Smooth muscle cell of the brain vasculature (primary cell): ENCODE data around the gene ENTPD6.

ENCODE experiments used
- DNase-seq: peaks from one replicate; pipeline ENCODE4 v3.0.0-alpha.2; 2012; ENCODE audit warnings: low read depth, low spot score

ENTPD6 gene

DNA sequence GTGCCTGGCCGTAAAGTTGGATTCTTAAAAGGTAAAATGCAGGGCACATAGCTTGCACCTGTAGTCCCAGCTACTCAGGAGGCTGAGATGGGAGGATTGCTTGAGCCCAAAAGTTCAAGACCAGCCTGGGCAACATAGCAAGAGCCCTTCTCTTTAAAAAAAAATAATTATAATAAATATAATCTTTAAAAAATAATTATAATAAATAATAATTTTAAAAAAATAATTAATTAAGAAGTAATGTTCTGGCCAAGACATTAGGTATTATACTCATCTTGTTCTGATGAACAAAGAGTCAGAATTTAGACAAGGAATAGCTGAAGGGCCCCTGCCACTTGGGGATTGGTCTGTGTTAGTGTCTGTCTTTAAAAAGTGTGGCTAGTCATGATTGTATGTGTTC lies 13.9 kb downstream of the ENTPD6 start:
- no peak for DNase-seq

DNA sequence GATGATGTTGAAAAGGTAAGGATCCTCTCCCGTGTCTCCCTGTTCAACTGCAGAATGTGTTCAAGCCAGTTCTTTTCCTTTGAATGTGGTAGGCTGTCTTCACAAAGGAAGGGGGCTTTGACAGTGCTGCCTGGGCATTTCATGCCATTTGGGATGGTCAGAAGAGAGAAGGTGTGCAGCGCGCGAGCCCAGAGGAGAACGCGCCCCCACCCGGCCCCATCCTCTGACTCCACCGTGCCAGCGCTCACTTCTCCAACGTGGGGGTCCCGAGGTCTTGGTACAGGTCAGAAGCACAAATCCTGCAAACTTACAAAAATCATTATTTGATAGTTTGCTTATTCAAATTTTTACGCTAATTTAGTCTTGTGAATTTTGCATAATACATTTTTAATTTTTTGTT lies 14.4 kb downstream of the ENTPD6 start:
- DNase-seq = no peak

DNA sequence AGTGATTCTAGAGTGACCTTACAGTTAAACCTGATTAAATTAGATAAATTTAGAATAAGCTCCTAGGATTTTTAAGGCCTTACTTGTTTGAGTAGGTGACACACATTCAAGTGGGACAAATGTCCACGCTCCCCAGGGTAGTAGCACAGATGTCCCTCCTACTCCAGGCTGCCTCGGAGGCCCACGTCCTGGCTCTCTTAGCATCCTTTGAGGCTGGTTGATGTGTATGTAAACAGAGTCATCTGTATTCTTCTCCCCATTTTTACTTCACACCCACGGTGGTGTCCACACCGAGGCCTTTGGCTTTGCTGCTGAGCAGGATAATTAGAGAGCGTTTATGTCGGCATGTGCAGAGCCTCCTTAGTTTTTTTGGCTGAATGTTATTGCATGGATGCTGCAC lies 15.8 kb downstream of the ENTPD6 start:
- no peak for DNase-seq

DNA sequence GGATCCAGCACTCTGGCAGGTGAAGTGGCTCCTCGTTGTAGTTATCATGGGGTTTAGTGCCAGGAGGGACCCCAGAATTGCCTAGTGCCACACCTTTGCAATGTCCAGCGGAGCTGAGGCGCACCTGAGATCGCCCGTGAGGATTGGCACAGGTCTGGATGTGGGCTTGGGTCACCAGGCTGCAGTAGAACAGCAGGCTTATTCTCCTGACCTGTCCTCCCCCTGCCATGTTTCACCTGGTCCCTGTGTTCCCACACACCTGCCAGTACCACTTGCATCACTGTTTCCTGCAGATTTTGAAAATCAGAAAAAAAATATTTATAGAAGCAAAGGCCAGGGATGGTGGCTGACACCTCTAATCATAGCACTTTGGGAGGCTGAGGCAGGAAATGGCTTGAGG lies 16.7 kb downstream of the ENTPD6 start:
- DNase-seq = no peak

DNA sequence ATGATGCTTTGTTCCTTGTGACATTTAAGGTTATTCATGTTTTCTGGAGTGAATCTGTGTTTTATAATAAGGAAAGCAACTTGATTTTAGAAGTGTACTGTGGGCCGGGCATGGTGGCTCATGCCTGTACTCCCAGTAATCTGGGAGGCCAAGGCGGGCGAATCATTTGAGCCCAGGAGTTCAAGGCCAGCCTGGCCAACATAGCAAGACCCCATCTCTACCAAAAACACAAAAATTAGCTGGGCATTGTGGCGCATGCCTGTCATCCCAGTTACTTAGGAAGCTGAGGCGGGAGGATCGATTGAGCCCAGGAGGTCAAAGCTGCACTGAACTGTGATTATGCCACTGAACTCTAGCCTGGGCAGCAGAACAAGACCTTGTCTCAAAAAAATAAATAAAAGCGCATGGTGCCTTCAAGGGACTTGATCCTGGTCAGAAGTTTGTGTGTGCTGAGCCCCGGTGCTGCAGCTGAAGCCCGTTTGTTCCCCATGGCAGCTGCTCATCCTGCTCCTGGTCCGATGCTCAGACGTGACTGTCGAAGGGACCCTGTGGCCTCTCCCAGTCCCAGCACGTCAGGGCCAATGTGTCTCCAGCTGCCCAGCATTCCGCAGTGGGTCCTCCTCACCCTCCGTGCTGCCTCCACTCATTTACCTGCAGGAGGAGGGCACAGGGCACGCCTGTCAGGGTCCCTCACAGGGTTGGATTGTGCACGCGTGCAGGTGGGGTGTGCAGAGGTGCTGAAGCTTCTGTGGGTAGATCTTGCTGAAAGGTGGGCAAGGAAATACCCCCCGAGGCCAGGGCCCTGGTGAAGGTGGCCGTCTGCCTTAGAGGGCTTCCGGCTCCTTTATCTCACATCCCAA lies 18.3 kb downstream of the ENTPD6 start:
- no peak for DNase-seq

DNA sequence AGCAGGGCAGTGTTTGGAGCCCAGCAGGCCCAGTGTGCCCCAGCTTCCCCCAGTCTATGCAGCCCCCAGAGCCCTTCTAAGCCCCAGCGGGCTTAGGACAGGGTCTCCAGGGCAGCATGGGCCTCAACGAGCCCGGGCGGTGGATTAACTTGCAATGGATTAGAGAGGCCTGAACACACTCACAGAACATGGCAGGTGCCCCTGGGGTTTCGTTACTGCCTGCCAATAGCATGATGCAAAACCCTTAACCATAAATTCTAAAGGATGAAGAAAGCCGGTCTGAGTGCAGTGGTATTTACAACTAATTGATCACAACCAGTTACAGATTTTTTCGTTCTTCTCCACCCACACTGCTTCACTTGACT lies 18.9 kb downstream of the ENTPD6 start:
- no peak for DNase-seq

DNA sequence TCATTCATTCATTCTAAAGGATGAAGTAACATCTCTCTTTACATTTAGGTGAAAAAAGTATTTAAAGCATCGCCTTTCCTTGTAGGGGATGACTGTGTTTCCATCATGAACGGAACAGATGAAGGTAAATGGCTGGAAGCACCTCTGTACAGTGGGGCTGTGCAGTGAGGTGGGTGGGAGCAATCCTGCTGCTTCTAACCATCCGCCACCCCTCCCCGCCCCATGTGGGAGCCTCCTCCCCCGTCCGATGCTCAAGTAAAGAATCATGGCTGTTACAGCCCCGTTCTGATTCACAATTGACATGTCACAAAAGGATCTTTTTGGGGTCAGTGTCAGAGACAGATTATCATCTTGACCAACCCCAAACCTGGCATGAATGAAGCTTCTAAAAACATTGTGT lies 19.3 kb downstream of the ENTPD6 start:
- DNase-seq = no peak

DNA sequence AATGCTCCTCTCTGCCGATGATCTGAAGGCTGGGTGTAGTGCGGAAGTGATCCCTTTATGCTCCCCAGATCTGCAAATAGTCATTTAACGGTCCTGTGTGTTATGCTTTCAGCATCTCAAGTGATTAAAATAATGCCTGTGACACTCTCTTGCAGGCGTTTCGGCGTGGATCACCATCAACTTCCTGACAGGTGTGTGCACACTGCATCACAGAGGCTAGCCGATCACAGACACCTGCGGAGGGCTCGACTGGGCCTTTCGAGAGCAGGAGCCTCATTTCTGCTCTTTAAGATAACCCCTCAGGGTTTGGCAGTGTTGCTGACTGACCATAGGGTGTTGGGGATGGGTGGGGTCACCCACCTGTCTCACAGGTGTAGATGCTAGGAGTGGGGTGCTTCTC lies 20.0 kb downstream of the ENTPD6 start:
- DNase-seq = no peak

DNA sequence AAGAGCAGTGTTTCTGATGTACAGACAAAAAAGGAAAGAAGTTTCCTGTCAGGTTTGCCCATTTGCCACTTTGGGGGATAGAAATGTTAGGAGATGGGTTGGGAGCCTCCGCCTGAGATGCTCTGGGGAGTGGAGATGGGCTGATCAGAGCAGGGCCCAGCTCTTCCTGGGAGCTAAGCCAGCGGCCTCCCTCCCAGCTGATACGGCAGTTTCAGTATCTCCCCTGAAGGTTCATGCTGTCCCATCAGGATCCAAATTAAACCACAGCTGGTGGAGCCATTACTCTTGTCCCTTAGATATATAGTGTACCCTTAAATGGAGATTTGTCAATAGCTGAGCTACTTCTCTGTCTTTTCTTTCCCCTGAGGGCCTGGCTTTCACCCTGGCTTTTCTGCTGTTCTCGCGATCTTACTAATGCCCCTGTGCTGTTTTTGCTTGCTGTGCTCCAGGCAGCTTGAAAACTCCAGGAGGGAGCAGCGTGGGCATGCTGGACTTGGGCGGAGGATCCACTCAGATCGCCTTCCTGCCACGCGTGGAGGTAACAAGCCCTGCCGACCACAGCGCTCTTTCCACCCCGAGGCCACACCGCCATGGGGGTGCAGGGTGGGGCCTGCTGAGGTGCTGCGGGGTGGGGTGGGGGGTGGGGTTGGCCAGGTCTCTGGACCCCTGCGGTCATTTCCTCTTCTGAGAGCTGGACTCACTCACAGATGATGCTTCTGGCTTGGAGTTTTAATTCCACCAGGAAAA lies 20.9 kb downstream of the ENTPD6 start:
- DNase-seq = no peak

DNA sequence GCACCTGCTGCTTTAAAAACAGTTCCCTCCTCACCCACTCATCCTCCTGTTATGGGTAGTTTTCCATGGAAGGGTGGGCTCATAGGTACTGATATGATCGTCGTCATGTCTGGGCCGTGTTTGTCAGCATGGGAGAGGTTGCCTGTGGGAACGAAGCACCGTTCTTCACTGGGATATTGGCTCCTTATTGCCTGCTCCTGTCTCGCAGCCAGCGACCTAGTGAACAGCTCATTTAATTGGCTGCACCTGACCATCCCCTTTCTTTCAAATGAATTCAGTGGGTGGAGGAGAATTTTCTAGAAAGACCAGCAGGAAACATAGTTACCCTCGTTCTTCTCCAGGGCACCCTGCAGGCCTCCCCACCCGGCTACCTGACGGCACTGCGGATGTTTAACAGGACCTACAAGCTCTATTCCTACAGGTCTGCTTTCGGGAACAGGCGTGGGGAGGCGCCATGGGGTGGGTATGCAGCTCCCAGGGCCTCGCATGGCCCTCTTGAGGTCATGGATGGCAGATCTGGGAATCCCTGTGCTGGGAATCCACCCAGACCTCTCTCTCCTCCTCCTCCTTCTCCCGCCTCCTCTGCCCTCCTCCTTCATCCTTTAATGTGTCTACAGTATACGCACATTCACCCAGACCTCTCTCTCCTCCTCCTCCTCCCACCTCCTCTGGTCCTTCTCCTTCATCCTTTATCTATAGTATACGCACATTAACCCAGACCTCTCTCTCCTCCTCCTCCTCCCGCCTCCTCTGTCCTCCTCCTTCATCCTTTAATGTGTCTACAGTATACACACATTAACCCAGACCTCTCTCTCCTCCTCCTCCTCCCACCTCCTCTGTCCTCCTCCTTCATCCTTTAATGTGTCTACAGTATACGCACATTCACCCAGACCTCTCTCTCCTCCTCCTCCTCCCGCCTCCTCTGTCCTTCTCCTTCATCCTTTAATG lies 21.9 kb downstream of the ENTPD6 start:
- no peak for DNase-seq

DNA sequence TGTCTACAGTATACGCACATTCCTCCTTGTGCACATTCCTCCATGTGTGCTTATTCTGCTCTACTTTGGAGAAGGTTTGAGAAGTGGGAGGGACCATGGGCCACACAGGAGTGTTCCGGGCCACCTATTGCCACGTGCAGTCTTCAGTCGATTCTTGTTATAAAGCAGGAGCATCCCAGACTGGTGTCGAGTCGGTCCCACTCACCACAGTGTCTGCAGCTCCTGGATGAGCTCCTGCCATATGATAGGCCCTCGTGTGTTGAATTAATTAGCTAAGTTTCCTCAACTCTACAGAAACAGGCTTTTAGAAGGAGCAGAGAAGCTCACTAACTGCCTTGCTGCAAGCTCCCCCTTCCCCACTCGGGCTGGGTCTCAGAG lies 22.6 kb downstream of the ENTPD6 start:
- DNase-seq = no peak

DNA sequence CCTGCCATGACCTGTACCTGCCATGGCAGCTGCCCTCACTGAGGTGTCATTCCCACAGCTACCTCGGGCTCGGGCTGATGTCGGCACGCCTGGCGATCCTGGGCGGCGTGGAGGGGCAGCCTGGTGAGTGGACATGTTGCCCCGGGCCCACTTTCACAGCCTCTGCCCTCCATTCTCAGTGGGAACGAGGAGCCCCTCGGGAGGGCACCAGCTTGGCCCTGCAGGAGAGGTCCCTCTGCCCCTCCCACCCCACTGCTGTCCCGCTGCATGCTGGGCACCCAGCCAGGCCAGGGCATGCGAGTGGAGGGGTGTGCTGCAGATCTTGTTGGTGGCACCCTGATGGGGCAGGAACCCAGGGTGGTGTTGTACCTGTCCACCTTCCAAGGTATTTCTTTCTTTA lies 23.0 kb downstream of the ENTPD6 start:
- no peak for DNase-seq

DNA sequence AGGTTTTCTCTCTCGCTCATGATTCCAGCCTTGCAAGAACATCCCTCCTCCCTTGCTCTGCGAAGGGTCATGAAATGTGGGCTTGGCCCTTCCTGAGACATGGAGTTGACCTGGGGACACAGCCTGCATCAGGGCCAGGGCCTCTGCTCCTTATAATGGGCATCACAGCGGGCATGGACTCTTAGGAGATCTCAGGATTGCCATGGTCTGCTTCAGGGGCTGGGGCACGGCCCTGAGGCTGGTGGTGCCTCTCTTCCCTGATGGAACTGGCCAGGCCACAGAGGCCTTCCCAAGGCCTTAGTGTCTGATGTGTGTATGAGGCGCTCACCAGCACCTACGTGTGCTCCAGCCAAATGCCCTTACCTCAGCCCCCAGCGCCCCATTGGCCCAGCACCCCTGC lies 23.9 kb downstream of the ENTPD6 start:
- DNase-seq = no peak

DNA sequence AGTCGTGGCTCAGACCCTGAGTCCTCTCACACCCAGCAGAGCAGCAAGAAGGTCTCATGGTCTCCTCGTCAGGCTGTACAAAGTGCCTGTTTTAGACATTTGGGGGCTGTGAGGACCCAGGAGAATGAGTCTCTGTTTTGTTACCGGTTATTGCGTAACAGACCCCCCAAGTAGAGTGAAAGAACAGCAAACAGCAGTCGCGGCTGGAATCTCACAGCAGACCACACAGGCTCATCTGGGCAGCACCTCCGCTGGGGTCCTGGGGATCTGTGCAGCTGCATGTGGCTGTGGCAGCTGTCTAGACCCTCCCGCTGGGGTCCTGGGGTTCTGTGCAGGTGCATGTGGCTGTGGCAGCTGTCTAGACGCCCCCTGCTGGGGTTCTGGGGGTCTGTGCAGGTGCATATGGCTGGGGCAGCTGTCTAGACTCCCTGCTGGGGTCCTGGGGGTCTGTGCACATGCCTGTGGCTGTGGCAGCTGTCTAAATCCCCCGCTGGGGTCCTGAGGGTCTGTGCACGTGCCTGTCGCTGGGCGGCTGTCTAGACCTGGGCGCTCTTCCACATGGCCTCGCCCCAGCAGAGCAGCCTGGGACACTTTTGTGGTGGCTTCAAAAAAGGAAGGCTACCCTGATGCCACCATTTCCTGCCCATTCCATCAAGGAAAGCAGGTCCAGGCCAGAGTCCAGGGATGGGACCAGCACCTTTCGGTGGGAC lies 24.7 kb downstream of the ENTPD6 start:
- DNase-seq = peak; percentile 72

DNA sequence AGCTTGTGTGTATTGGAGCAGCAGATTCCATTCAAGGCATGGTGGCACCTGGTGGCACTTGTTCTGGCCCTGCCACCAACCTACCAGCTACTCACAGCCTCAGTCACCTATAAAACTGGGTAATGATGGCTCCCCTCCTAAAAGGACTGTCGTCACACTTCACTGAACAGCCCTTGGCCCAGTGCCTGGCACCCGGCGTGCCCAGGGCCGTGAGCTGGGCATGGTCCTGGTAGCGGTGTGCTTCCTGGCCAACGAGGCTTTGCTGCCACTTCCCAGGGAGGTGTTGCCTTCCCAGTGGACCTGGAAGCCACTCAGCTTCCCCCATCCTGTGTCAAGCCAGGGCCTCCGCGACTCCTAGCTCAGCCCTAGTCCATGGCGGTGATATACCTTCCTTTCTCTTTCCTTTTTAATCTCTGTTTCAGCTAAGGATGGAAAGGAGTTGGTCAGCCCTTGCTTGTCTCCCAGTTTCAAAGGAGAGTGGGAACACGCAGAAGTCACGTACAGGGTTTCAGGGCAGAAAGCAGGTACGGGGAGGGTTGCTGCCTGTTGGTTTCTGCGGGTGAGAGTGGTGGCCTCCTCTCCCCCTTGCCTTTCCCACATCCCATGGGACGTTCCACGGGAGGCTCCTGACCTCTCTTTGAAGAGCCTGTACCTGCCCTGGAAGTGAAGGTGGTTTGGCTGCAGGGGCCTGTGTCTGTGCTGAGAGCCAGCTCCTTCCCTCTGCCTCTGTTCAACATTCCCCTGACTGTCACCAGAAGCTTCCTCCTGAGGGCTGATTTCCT lies 25.5 kb downstream of the ENTPD6 start:
- no peak for DNase-seq

DNA sequence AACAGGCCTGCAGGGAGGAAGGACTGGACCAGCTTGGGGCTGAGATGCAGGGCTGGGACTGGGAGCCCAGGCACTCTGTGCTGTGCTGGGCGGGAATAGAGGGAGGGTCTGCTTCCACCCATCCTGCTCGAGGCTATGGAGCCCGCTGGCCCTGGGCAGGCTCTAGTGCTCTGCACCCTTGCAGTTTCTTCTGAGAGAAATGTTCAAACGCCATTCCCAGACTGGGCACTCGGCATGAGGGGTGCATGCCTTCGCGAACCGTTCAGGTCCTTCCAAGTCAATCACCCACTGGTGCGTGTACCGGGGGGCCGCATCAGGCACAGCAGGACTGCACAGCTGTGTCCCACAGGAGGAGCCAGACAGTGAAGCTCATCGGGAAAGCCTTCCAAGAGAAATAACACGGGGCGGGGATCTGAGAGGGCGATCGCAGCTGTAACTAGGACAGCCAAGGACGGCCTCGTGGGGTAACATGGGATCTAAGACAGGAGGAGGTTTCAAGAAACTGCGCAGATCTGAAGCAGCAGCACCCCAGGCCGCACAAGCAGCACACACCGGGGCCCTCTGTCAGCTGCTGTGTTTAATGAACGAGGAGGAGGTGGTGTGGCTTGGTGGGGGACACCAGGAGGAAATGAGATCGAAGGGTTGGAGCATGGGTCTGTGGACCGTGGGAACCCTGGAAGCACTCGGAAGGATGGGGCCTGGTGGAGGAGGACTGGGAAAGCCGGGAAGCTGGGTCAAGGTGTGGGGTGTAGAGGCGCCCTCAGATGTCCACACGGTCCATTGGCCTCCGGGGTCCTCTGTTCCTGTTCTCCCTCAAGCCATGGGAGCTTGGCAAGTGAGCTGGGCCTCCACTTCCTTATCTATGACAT lies 26.3 kb downstream of the ENTPD6 start:
- no peak for DNase-seq

DNA sequence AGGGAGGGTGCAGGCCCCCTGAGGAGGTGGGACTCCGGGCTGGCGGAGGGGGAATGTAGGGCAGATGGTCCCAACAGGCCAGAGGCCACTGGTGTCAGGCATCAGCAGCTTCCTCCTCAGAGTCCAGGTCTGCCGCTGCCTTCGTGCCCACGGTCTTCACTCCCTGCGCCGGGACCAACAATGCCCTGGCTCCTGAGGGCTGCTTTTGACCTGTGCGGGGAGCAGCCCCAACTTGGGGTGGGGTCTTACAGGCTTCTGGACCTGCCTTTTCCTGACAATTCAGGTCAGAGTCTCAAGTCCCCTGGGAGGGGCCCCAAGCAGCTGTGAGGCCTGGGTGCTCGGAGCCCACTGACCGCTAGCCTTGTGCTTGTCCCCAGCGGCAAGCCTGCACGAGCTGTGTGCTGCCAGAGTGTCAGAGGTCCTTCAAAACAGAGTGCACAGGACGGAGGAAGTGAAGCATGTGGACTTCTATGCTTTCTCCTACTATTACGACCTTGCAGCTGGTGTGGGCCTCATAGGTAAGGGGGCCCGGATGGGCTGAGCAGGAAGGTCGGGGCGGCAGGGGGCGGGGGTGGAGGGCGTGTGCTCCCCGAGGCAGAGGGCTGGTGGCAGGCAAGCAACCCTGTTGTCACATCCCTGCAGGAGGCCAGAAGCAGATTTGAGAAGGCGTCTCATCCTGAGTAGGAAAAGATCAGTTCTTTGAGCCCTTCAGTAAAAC lies 27.1 kb downstream of the ENTPD6 start:
- DNase-seq = no peak

DNA sequence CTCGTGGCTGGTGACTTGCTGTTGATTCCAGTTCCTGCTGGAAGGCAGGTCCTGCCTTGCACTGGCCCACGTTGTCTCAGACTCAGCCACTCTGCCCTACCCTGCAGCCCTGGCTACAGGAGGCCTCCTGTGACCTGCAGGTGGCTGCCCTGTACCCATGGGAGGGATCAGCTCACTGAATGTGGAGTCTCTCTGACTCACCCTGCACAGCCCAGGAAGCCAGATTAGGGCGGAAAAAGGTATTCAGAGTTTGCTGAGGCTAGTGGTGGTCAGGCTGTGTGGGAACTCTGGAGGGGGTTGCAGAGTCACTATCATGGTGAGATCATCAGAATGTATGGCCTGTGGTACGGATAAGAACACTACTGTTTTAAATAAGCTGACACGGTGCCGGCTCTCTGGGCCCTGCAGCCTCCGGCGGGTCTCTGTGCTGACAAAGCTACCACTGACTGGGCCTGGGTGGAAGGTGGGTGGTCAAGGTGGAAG lies 27.7 kb downstream of the ENTPD6 start:
- peak; percentile 91 for DNase-seq
